PC-9 (cell line): ENCODE results near the gene CFAP54. TPM values are rescaled to one million over a fixed set of nuclear protein-coding genes. Genes with fewer than 3 reads are reported as not detected.

Experiments used
- BruUV-seq: library from RNA; stranded (reverse); fragments of 400-500 nt; replicated peaks from 2 replicates; lab custom pipeline; 2021; lab: Mats Ljungman, UMichigan
- CTCF ChIA-PET: fragments of 300-600 bp; sonication (Branson Sonifier 250); formaldehyde crosslinking; loops from one replicate; lab custom pipeline; 2022; ENCODE audit warnings: antibody characterized with exemption; lab: Charles Lee
- POLR2A ChIA-PET: fragments of 300-600 bp; sonication (Branson Sonifier 250); formaldehyde crosslinking; loops from one replicate; lab custom pipeline; 2022; ENCODE audit warnings: antibody characterized with exemption; ENCODE audit not compliant: unreplicated experiment; lab: Charles Lee
- DNase-seq, 2 experiments: peaks; one replicate each; pipeline versions ENCODE4 v3.0.0 to v3.0.0-alpha.2; 2015 to 2022; ENCODE audit warnings: mixed read lengths in 1 of 2
- H2AFZ ChIP-seq: fragments of 200-600 bp; sonication (generic); 2 replicates; pipeline ENCODE4 v1.8.1; 2017; ENCODE audit warnings: antibody characterized with exemption
- H3F3A ChIP-seq: fragments of 200-600 bp; sonication (generic); 2 replicates; pipeline ENCODE4 v1.8.1; 2017; ENCODE audit warnings: antibody characterized with exemption, mild to moderate bottlenecking, low read depth; ENCODE audit not compliant: insufficient read depth
- H3K27ac ChIP-seq: fragments of 200-600 bp; sonication (generic); 2 replicates; pipeline ENCODE4 v1.6.1; 2016; ENCODE audit warnings: mixed run types
- H3K27me3 ChIP-seq: fragments of 200-600 bp; sonication (generic); 2 replicates; pipeline ENCODE4 v1.6.1; 2016; ENCODE audit warnings: low read depth, mixed run types; ENCODE audit not compliant: insufficient read depth
- H3K36me3 ChIP-seq: fragments of 200-600 bp; sonication (generic); 2 replicates; pipeline ENCODE4 v1.6.1; 2016; ENCODE audit warnings: low read depth, mixed run types
- H3K4me1 ChIP-seq: fragments of 200-600 bp; sonication (generic); replicated peaks from 2 replicates; pipeline ENCODE4 v1.6.1; 2016; ENCODE audit warnings: mixed run types; ENCODE audit not compliant: insufficient read depth
- H3K4me2 ChIP-seq: fragments of 200-600 bp; sonication (generic); 2 replicates; pipeline ENCODE4 v1.6.1; 2017; ENCODE audit warnings: mixed run types
- H3K4me3 ChIP-seq: fragments of 200-600 bp; sonication (generic); 2 replicates; pipeline ENCODE4 v1.6.1; 2016; ENCODE audit warnings: mixed run types
- H3K79me2 ChIP-seq: fragments of 200-600 bp; sonication (generic); 2 replicates; pipeline ENCODE4 v1.6.1; 2017; ENCODE audit warnings: low read depth, mixed run types
- H3K9me2 ChIP-seq: fragments of 200-600 bp; sonication (generic); 2 replicates; pipeline ENCODE4 v1.8.1; 2017; ENCODE audit warnings: mild to moderate bottlenecking; ENCODE audit not compliant: insufficient read depth
- H3K9me3 ChIP-seq: fragments of 200-600 bp; sonication (generic); 2 replicates; pipeline ENCODE4 v1.8.1; 2016; ENCODE audit warnings: low read depth; ENCODE audit not compliant: insufficient read depth
- H4K20me1 ChIP-seq: fragments of 200-600 bp; sonication (generic); 2 replicates; pipeline ENCODE4 v1.8.1; 2017; ENCODE audit not compliant: insufficient read depth
- CTCF ChIP-seq: fragments of 200-600 bp; sonication (generic); conservative IDR thresholded peaks from 2 replicates; pipeline ENCODE4 v1.6.1; 2017; ENCODE audit warnings: mixed run types, antibody characterized with exemption, mild to moderate bottlenecking, moderate library complexity
- EZH2 ChIP-seq: fragments of 200-600 bp; sonication (generic); IDR thresholded peaks from 2 replicates; pipeline ENCODE4 v1.8.0; 2017; ENCODE audit warnings: antibody characterized with exemption, low read depth
- intact Hi-C: fragments of 100-400 bp; cut with micrococcal nuclease; formaldehyde crosslinking; loops from one replicate; pipeline ENCODE4 v1.10.0; 2022; ENCODE audit not compliant: unreplicated experiment
- total RNA-seq: library from RNA; stranded (reverse); gene quantifications from 2 replicates; pipeline ENCODE4 v1.2.3, GENCODE V29; 2021

The CFAP54 gene
- total RNA-seq, 1 experiment from 2014 or later: 16.4 TPM

- no peak for TF ChIP-seq EZH2
- no peak for TF ChIP-seq CTCF
- BruUV-seq: no TSS peak
Measured at GRCh38 chr12:96495841-96496545, 6.6 kb downstream of the CFAP54 start.

GRCh38 chr12:96496944-96497343, 7.6 kb downstream of the CFAP54 start:
- intact Hi-C loops: no loop called here
- no peak for TF ChIP-seq EZH2
- TF ChIP-seq CTCF: no peak
- no peaks in the 10 kb centered on the region for H4K20me1 ChIP-seq
- peaks cover 13% of the 10 kb centered on the region; the same call in 1 of the 2 replicates for H3K36me3 ChIP-seq
- H3K9me3 ChIP-seq: peaks cover 8% of the 10 kb centered on the region; the same call in 1 of the 2 replicates
- ChIA-PET POLR2A (no interaction called here), CTCF (no interaction called here)
- no peak overlapping the region for H3K27ac ChIP-seq
- H3K4me2 ChIP-seq: no peak overlapping the region
- BruUV-seq: no TSS peak
- no peaks in the 10 kb centered on the region for H3K79me2 ChIP-seq
- DNase-seq: no peak
- no peak overlapping the region for H2AFZ ChIP-seq
- H3K27me3 ChIP-seq: no peaks in the 10 kb centered on the region
- H3K4me3 ChIP-seq: no peak overlapping the region
- peaks cover 21% of the 10 kb centered on the region for H3K4me1 ChIP-seq
- peaks cover 29% of the 10 kb centered on the region for H3F3A ChIP-seq
- H3K9me2 ChIP-seq: 0 out of 2 replicates have a peak, but pooled peaks cover 3% of the 10 kb centered on the region

More at GRCh38 chr12:96495841-96496545, 6.6 kb downstream of the CFAP54 start:
- Histone ChIP-seq H3K27ac (no peak overlapping the region), H3K4me2 (no peak overlapping the region), H3K36me3 (peaks cover 5% of the 10 kb centered on the region; the same call in 1 of the 2 replicates), H3K79me2 (no peaks in the 10 kb centered on the region), H3K4me3 (no peak overlapping the region), H3K4me1 (peaks cover 11% of the 10 kb centered on the region), H3F3A (peaks cover 21% of the 10 kb centered on the region; the same call in 1 of the 2 replicates), H3K9me3 (no peaks in the 10 kb centered on the region; the same call in 1 of the 2 replicates), H3K9me2 (no peaks in the 10 kb centered on the region), H2AFZ (no peak overlapping the region), H3K27me3 (no peaks in the 10 kb centered on the region), H4K20me1 (no peaks in the 10 kb centered on the region)
- ChIA-PET CTCF (interaction anchor here (0.7 kb wide), 1 partner anchor 1650 kb away, joined by 4 read pairs; no protein-coding TSS in a partner anchor), POLR2A (no interaction called here)
- intact Hi-C loops: no loop called here
- DNase-seq: no peak

DNA sequence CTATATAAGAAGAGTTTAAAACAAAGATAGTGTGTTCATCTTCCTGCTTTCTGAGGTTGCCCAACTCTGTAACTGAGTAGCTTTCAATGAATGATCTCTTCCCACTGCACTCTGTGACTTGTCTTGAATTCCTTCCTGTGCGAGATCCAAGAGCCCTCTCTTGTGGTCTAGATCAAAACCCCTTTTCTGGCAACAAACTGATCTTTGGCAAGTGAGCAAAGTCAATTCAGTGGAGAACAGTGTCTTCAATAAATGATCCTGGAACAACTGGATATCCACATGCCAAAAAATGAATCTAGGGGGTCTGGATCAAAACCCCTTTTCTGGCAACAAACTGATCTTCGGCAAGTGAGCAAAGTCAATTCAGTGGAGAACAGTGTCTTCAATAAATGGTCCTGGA, 8.5 kb downstream of the CFAP54 start:
- BruUV-seq: no TSS peak
- no peak overlapping the region for H3K4me2 ChIP-seq
- intact Hi-C loops: no loop called here
- POLR2A ChIA-PET: interaction anchor here (0.7 kb wide), 1 partner anchor 584 kb away, joined by 9 read pairs; no protein-coding TSS in a partner anchor
- 0 out of 2 replicates have a peak, but pooled peaks cover 3% of the 10 kb centered on the region for H3K9me2 ChIP-seq
- peaks cover 8% of the 10 kb centered on the region; the same call in 1 of the 2 replicates for H3K9me3 ChIP-seq
- H3K79me2 ChIP-seq: no peaks in the 10 kb centered on the region
- no peak for DNase-seq
- no peaks in the 10 kb centered on the region for H4K20me1 ChIP-seq
- peaks cover 32% of the 10 kb centered on the region for H3F3A ChIP-seq
- no peak overlapping the region for H2AFZ ChIP-seq
- CTCF ChIA-PET: no interaction called here
- peaks cover 13% of the 10 kb centered on the region; the same call in 1 of the 2 replicates for H3K36me3 ChIP-seq
- peaks cover 30% of the 10 kb centered on the region for H3K4me1 ChIP-seq
- H3K27ac ChIP-seq: no peak overlapping the region
- no peaks in the 10 kb centered on the region for H3K27me3 ChIP-seq
- TF ChIP-seq CTCF: no peak
- no peak for TF ChIP-seq EZH2
- H3K4me3 ChIP-seq: no peak overlapping the region
